ENCODE data around the gene OR2G6. TPM values are rescaled to one million over a fixed set of nuclear protein-coding genes. Genes with fewer than 3 reads are reported as not detected.
"Not testable (repeated sequence)": the region's sequence is repeated elsewhere in the genome, so short reads cannot be mapped to it uniquely, and the experiment has no call there.

Gene OR2G6
- total RNA-seq, 2 donors from 2014 or later: not detected

GRCh38 chr1:248565530-248566373 is 57.9 kb downstream of the OR2G6 start:
- DNase-seq (ENCODE audit: low spot score in 2 of 2) (peak in 1 of 2 donors; percentile 4), ATAC-seq (peak; percentile 90 to 94)
- H3K27ac Mint-ChIP-seq: peak overlapping the region; percentile 89 to 94

GRCh38 chr1:248569049-248569448 is 61.2 kb downstream of the OR2G6 start:
- not testable (repeated sequence) for H3K9me3 Mint-ChIP-seq; DNase-seq (ENCODE audit: low spot score in 2 of 2); H3K27ac Mint-ChIP-seq; H3K36me3 Mint-ChIP-seq; ATAC-seq

More at GRCh38 chr1:248565530-248566373, 57.9 kb downstream of the OR2G6 start:
- H3K9me3 Mint-ChIP-seq, H3K36me3 Mint-ChIP-seq: not testable (repeated sequence)

GRCh38 chr1:248570811-248571210 is 62.9 kb downstream of the OR2G6 start:
- H3K9me3 Mint-ChIP-seq; DNase-seq (ENCODE audit: low spot score in 2 of 2); H3K36me3 Mint-ChIP-seq; H3K27ac Mint-ChIP-seq; ATAC-seq: not testable (repeated sequence)

GRCh38 chr1:248572049-248572448 is 64.2 kb downstream of the OR2G6 start:
- not testable (repeated sequence) for H3K9me3 Mint-ChIP-seq; H3K36me3 Mint-ChIP-seq; ATAC-seq; H3K27ac Mint-ChIP-seq; DNase-seq (ENCODE audit: low spot score in 2 of 2)

GRCh38 chr1:248573856-248574255 is 66.0 kb downstream of the OR2G6 start:
- ATAC-seq; H3K9me3 Mint-ChIP-seq; H3K27ac Mint-ChIP-seq; DNase-seq (ENCODE audit: low spot score in 2 of 2); H3K36me3 Mint-ChIP-seq: not testable (repeated sequence)

GRCh38 chr1:248574657-248575056 is 66.8 kb downstream of the OR2G6 start, which contains the start of gene OR2T34:
TSS of gene OR2T34 (minus strand) at chr1:248574757. CDS start at chr1:248574757, 0 bp downstream.
- not testable (repeated sequence) for H3K27ac Mint-ChIP-seq; H3K36me3 Mint-ChIP-seq; H3K9me3 Mint-ChIP-seq; ATAC-seq; DNase-seq (ENCODE audit: low spot score in 2 of 2)

- no peak for DNase-seq (ENCODE audit: low spot score in 2 of 2)
- H3K27ac Mint-ChIP-seq: no peak overlapping the region
- no peaks in the 10 kb centered on the region for H3K36me3 Mint-ChIP-seq
- ATAC-seq: peak in 1 of 2 donors; percentile 67
- H3K9me3 Mint-ChIP-seq: peaks cover 0 to 3% of the 10 kb centered on the region in 2 donors
Observed at GRCh38 chr1:248576260-248576980, 68.5 kb downstream of the OR2G6 start.

Other genes starting within 250 kb of the OR2G6 start
- gene OR2T33, start 230.1 kb upstream of the OR2G6 start, total RNA-seq: not detected
- gene OR2T12, start 204.6 kb upstream of the OR2G6 start, total RNA-seq: not detected
- not detected for gene OR2M7, start 183.5 kb upstream of the OR2G6 start, total RNA-seq
- not detected for gene OR14C36, start 159.3 kb upstream of the OR2G6 start, total RNA-seq
- gene OR2T4, start 146.4 kb upstream of the OR2G6 start, total RNA-seq: not detected
- gene OR2T6, start 132.3 kb upstream of the OR2G6 start, total RNA-seq: not detected
- not detected for gene OR2T1, start 105.0 kb upstream of the OR2G6 start, total RNA-seq
- not detected for gene OR2T2, start 62.4 kb upstream of the OR2G6 start, total RNA-seq
- not detected for gene OR2T3, start 34.7 kb upstream of the OR2G6 start, total RNA-seq
- not detected for gene OR2T5, start 19.5 kb upstream of the OR2G6 start, total RNA-seq
- gene OR2T29, start 54.7 kb downstream of the OR2G6 start, total RNA-seq: not detected
- gene OR2T34, start 66.7 kb downstream of the OR2G6 start, total RNA-seq: not detected
- not detected for gene OR2T10, start 89.6 kb downstream of the OR2G6 start, total RNA-seq
- gene OR2T11, start 127.0 kb downstream of the OR2G6 start, total RNA-seq: not detected
- not detected for gene OR2T35, start 137.2 kb downstream of the OR2G6 start, total RNA-seq
- gene OR2T27, start 147.5 kb downstream of the OR2G6 start, total RNA-seq: not detected
- gene OR14I1, start 194.7 kb downstream of the OR2G6 start, total RNA-seq: not detected
- not detected for gene LYPD8, start 247.7 kb downstream of the OR2G6 start, total RNA-seq